ENCODE measurements around the gene REP15. TPM values are rescaled to one million over a fixed set of nuclear protein-coding genes. Genes with fewer than 3 reads are reported as not detected.

Gene REP15, protein sequence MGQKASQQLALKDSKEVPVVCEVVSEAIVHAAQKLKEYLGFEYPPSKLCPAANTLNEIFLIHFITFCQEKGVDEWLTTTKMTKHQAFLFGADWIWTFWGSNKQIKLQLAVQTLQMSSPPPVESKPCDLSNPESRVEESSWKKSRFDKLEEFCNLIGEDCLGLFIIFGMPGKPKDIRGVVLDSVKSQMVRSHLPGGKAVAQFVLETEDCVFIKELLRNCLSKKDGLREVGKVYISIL
- total RNA-seq: 0.75 and 1.2 TPM in 2 replicates

DNA sequence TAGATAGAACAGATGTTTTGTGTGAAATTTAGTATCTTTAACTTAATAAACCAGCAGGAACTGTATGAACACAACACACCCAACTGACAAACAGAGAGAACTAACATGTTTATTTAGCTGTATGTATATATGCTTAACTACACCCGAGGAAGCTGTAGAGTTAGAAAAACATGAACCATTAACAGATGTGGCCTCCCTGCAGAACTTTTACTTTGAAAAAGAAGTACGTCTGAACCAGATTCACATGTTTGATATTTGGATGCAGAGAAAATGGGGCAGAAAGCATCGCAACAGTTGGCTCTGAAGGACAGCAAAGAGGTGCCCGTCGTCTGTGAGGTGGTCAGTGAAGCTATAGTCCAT lies at the start of gene REP15:
TSS of gene REP15 (plus strand) at position 155 of the 360 bp plus-strand sequence. CDS start at position 271, 116 bp downstream.

GRCh38 chr12:27710592-27711316 lies 14.5 kb downstream of the REP15 start, which contains the start of gene MRPS35:
Gene MRPS35, plus strand, starts transcription at chr12:27710832. Its CDS starts 12 bp downstream, at chr12:27710844.

Other genes starting within 250 kb of the REP15 start
- gene SMCO2, start 249.7 kb upstream of the REP15 start, total RNA-seq: not detected in 2 replicates
- gene PPFIBP1, start 172.2 kb upstream of the REP15 start, total RNA-seq: 65.4 and 72.3 TPM in 2 replicates
- gene MRPS35, start 14.4 kb downstream of the REP15 start, total RNA-seq: 42.8 and 45.1 TPM in 2 replicates
- gene KLHL42, start 83.8 kb downstream of the REP15 start, total RNA-seq: 12.7 and 14.2 TPM in 2 replicates
- gene MANSC4, start 83.8 kb downstream of the REP15 start, total RNA-seq: not detected in 2 replicates

Data from cardiac ventricle fibroblast (primary cell).